ENCODE results near the gene DGCR8.

- TF ChIP-seq POLR2A (IDR thresholded peaks at IDR 0.05; ENCODE audit: low read length) (no peak), GATA1 (IDR thresholded peaks at IDR 0.05; ENCODE audit: low read depth, low read length) (no peak)
These were observed 58.3 kb downstream of the DGCR8 start for GRCh38 chr22:20138417-20138738.
